GM10266 (cell line): Measurements from ENCODE around the gene STK32B.
"Not testable (repeated sequence)": the region's sequence is repeated elsewhere in the genome, so short reads cannot be mapped to it uniquely, and the experiment has no call there.

ENCODE experiments used
- DNase-seq: peaks from one replicate; pipeline ENCODE4 v3.0.0; 2012; ENCODE audit errors: extremely low spot score
- CTCF ChIP-seq: IDR thresholded peaks from 2 replicates; pipeline ENCODE4 v1.5.1; 2012; ENCODE audit warnings: mild to moderate bottlenecking, low read depth; ENCODE audit not compliant: control insufficient read depth, insufficient read depth; ENCODE audit errors: missing control alignments

The STK32B gene

GRCh38 chr4:5433196-5433595 is 381.9 kb downstream of the STK32B start:
- no peak for TF ChIP-seq CTCF

GRCh38 chr4:5435201-5435600 is 383.9 kb downstream of the STK32B start:
- no peak for DNase-seq
- TF ChIP-seq CTCF = no peak

More at GRCh38 chr4:5433196-5433595, 381.9 kb downstream of the STK32B start:
- no peak for DNase-seq

GRCh38 chr4:5435823-5436222 is 384.5 kb downstream of the STK32B start:
- no peak for TF ChIP-seq CTCF

GRCh38 chr4:5443976-5444802 is 392.9 kb downstream of the STK32B start:
- not testable (repeated sequence) for DNase-seq

More at GRCh38 chr4:5435823-5436222, 384.5 kb downstream of the STK32B start:
- no peak for DNase-seq

GRCh38 chr4:5444918-5445517 is 393.7 kb downstream of the STK32B start:
- TF ChIP-seq CTCF = no peak

GRCh38 chr4:5446595-5447226 is 395.4 kb downstream of the STK32B start:
- DNase-seq = no peak
- TF ChIP-seq CTCF = no peak

More at GRCh38 chr4:5444918-5445517, 393.7 kb downstream of the STK32B start:
- no peak for DNase-seq

GRCh38 chr4:5447755-5448154 is 396.5 kb downstream of the STK32B start:
- TF ChIP-seq CTCF = no peak
- DNase-seq = no peak
